Lung (tissue), 16 donors: ENCODE measurements around the gene EREG. TPM values are rescaled to one million over a fixed set of nuclear protein-coding genes. Genes with fewer than 3 reads are reported as not detected.

Experiments
- ATAC-seq: fragments of 200-7000 bp; cut with Tn5 transposase; one replicate; pipeline ENCODE4 v1.9.1; 2020; ENCODE audit warnings: moderate number of reproducible peaks; ENCODE audit not compliant: insufficient read depth, low FRiP score
- DNase-seq, 3 donors: peaks; one replicate each; pipeline ENCODE4 v3.0.0-alpha.2; 2013 to 2017
- H3K27ac ChIP-seq, 2 donors: one replicate each; pipeline ENCODE4 v1.5.1; 2013; ENCODE audit warnings: mild to moderate bottlenecking in 2 of 2, moderate library complexity in 2 of 2, control low read depth in 1 of 2, inconsistent platforms in 1 of 2, low read depth in 1 of 2, low read length in 1 of 2
- H3K27me3 ChIP-seq, 3 donors: one replicate each; pipeline ENCODE4 v1.5.1; 2013; ENCODE audit warnings: low read length in 2 of 3; ENCODE audit not compliant: control insufficient read depth in 3 of 3, insufficient read depth in 3 of 3
- H3K36me3 ChIP-seq, 4 donors: one replicate each; pipeline ENCODE4 v1.5.1; 2013; ENCODE audit warnings: low read length in 4 of 4, mild to moderate bottlenecking in 1 of 4, moderate library complexity in 1 of 4; ENCODE audit not compliant: control insufficient read depth in 4 of 4, insufficient read depth in 4 of 4
- H3K4me1 ChIP-seq, 5 donors: one replicate each; pipeline ENCODE4 v1.5.1; 2013; ENCODE audit warnings: low read length in 5 of 5, mild to moderate bottlenecking in 2 of 5, moderate library complexity in 1 of 5; ENCODE audit not compliant: control insufficient read depth in 5 of 5, insufficient read depth in 5 of 5
- H3K4me3 ChIP-seq: one replicate; pipeline ENCODE4 v1.5.1; 2013; ENCODE audit warnings: mild to moderate bottlenecking, control low read depth, moderate library complexity
- H3K9ac ChIP-seq, 2 donors: one replicate each; pipeline ENCODE4 v1.5.1; 2013; ENCODE audit warnings: low read length in 2 of 2, control low read depth in 1 of 2; ENCODE audit not compliant: insufficient read depth in 1 of 2
- H3K9me3 ChIP-seq, 4 donors: one replicate each; pipeline ENCODE4 v1.5.1; 2013; ENCODE audit warnings: low read length in 3 of 4, mild to moderate bottlenecking in 1 of 4, moderate library complexity in 1 of 4; ENCODE audit not compliant: control insufficient read depth in 4 of 4, insufficient read depth in 3 of 4
- WGBS, 2 donors: extraction: QIAGEN DNeasy Blood & Tissue Kit; methylation state at CpG; one replicate each; pipeline ENCODE4 v1.1.7; 2013; 5-methylcytosine and 5-hydroxymethylcytosine counted together
- long read RNA-seq, 5 donors: transcript quantifications; one replicate each; lab custom pipeline, GENCODE V29; 2026
- polyA plus RNA-seq, 2 donors: library from polyadenylated mRNA; stranded (reverse); fragments of 200-250 nt; gene quantifications; one replicate each; pipeline ENCODE4 v1.2.1, GENCODE V29; 2013
- total RNA-seq, 2 donors: library from RNA; depleted of rRNA in 1 of 2; stranded (reverse); fragments of >200 nt in 1 of 2; gene quantifications; one replicate each; pipeline ENCODE4 v1.2.1, GENCODE V29; 2014 to 2021
- TF ChIP-seq, protein P1 (sequence below): IDR thresholded peaks from 2 replicates; pipeline ENCODE4 v1.5.1; 2012; ENCODE audit warnings: mild to moderate bottlenecking; ENCODE audit errors: control extremely low read depth, extremely low read depth
- donor health status: control.
- donor health status: control.
- donor health status: Bipolar disorder and iron deficiency.
- donor health status: healthy.
- donor health status: DM: yes; HTN: yes; CAD: no.

EREG gene, protein sequence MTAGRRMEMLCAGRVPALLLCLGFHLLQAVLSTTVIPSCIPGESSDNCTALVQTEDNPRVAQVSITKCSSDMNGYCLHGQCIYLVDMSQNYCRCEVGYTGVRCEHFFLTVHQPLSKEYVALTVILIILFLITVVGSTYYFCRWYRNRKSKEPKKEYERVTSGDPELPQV
- under 1 TPM; 0.31 to 0.37 TPM for total RNA-seq
- 1 to 10 TPM in 1 of 2 donors, under 1 TPM in 1; 0.14 to 4.0 TPM for polyA plus RNA-seq
- long read RNA-seq, donor 1 = 0 reads
- long read RNA-seq, donor 2 = 0 reads
- long read RNA-seq, donor 3 = 0 reads
- long read RNA-seq, donor 4 = 0 reads
- long read RNA-seq, donor 5 = 0 reads

DNA sequence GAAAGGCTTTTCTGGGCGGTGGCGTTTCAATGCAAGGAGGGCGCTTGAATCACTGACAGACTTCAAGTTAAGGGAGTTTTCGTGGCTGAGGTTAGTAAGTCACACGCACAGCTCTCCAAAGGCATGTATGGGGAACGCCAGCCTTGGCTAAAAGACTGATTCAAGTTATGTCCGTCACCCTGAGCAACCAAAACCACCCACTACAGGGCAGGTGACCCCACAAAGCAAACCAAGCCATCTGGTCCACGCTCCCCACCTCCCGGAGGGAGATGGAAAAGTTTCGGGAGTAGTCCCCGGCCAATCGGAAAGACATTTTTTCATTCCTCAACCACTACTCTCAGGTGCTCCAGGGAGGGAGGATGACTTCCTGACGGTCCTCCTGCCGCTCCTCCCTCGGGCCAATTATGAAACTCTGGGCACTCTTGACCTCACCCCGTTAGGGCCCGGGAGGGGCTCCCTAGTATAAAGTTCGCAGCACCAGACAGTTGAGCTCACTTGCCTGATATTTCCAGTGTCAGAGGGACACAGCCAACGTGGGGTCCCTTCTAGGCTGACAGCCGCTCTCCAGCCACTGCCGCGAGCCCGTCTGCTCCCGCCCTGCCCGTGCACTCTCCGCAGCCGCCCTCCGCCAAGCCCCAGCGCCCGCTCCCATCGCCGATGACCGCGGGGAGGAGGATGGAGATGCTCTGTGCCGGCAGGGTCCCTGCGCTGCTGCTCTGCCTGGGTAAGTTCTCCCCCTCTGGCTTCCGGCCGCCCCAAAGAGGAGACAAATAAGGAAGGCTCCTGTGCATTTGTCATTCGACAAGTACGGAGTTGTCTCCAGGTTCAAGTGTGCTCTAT, at the start of gene EREG:
TSS of gene EREG (plus strand) at position 494 of the 840 bp plus-strand sequence. CDS start at position 658, 164 bp downstream.
- peak; percentile 11 to 27 (median 17) for DNase-seq
- TF ChIP-seq, protein P1, sequence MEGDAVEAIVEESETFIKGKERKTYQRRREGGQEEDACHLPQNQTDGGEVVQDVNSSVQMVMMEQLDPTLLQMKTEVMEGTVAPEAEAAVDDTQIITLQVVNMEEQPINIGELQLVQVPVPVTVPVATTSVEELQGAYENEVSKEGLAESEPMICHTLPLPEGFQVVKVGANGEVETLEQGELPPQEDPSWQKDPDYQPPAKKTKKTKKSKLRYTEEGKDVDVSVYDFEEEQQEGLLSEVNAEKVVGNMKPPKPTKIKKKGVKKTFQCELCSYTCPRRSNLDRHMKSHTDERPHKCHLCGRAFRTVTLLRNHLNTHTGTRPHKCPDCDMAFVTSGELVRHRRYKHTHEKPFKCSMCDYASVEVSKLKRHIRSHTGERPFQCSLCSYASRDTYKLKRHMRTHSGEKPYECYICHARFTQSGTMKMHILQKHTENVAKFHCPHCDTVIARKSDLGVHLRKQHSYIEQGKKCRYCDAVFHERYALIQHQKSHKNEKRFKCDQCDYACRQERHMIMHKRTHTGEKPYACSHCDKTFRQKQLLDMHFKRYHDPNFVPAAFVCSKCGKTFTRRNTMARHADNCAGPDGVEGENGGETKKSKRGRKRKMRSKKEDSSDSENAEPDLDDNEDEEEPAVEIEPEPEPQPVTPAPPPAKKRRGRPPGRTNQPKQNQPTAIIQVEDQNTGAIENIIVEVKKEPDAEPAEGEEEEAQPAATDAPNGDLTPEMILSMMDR = no peak
- H3K27ac ChIP-seq = peak within 1 kb of the TSS in 1 of 2 donors; percentile 64
- peaks cover 0 to 12% (median 0%) of the 10 kb centered on the region in 5 donors for H3K4me1 ChIP-seq
- peaks cover 0 to 27% (median 14%) of the 10 kb centered on the region in 3 donors for H3K27me3 ChIP-seq
- H3K9ac ChIP-seq = no peak within 1 kb of the TSS
- H3K36me3 ChIP-seq = no peaks in the 10 kb centered on the region
- H3K4me3 ChIP-seq = peak within 1 kb of the TSS; percentile 28
- ATAC-seq = peak; percentile 49
- H3K9me3 ChIP-seq = no peaks in the 10 kb centered on the region
- 3 to 7% methylated on average over 40 of the region's 40 CpGs for WGBS, 2 donors

DNA sequence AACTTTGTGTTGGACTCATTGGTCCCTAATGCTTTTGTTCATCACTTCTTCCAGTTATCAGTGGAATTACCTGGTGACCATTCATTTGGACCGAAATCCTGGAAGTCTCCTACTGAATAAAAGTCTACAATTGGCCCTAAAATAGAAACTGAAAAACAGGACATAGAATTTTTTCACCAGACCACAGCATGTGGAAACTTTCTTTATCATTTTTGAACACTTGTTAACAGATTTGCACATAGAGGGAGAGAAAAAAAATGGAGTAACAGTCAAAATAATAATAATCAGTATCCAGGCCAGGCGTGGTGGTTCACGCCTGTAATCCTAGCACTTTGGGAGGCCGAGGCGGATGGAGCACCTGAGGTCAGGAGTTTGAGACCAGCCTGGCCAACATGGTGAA, 49.6 kb upstream of the EREG start:
- TF ChIP-seq, protein P1 = no peak
- H3K4me1 ChIP-seq = no peaks in the 10 kb centered on the region
- no peaks in the 10 kb centered on the region for H3K9me3 ChIP-seq
- no peaks in the 10 kb centered on the region for H3K27me3 ChIP-seq
- H3K9ac ChIP-seq = no peak overlapping the region
- 63 to 79% methylated on average over 5 of the region's 5 CpGs for WGBS, 2 donors
- no peak for ATAC-seq
- H3K4me3 ChIP-seq = no peak overlapping the region
- no peak for DNase-seq
- H3K27ac ChIP-seq = no peak overlapping the region
- no peaks in the 10 kb centered on the region for H3K36me3 ChIP-seq

DNA sequence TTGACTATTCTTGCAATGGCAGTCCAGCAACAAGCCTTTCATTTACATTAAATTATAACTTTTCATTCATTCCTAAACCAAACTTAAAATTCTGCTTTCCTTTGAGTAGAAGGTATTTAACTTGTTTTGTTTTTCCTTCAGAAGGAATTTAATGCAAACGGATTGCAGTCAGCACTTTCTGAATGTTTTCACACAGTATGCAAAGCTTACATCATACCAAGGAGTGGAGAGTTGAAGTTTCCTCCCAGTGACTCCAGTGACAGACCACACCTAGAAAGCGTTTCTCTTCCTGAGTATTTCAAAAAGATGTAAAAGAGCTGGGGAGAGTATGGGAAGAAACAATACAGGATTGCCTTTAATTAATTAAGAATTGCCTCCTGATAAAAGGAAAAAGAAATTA, 48.5 kb upstream of the EREG start:
- 14 to 30% methylated on average over 2 of the region's 2 CpGs for WGBS, 2 donors

More for the DNA sequence above, 48.5 kb upstream of the EREG start:
- no peak for DNase-seq
- ATAC-seq = no peak
- H3K36me3 ChIP-seq = no peaks in the 10 kb centered on the region
- TF ChIP-seq, protein P1 = no peak
- H3K27ac ChIP-seq = no peak overlapping the region
- H3K27me3 ChIP-seq = no peaks in the 10 kb centered on the region
- no peaks in the 10 kb centered on the region for H3K4me1 ChIP-seq
- no peak overlapping the region for H3K4me3 ChIP-seq
- H3K9ac ChIP-seq = no peak overlapping the region
- no peaks in the 10 kb centered on the region for H3K9me3 ChIP-seq
